AG09319 (cell line): ENCODE measurements around the gene TNFRSF14.

Experiments used
- DNase-seq: peaks from one replicate; pipeline ENCODE4 v3.0.0-alpha.2; 2010; ENCODE audit warnings: low read depth; ENCODE audit errors: extremely low read depth
- TF ChIP-seq, protein P1 (sequence below): IDR thresholded peaks from 2 replicates; pipeline ENCODE4 v1.5.1; 2011; ENCODE audit warnings: low read depth, mild to moderate bottlenecking, inconsistent platforms, low read length, moderate library complexity

TNFRSF14 gene

DNA sequence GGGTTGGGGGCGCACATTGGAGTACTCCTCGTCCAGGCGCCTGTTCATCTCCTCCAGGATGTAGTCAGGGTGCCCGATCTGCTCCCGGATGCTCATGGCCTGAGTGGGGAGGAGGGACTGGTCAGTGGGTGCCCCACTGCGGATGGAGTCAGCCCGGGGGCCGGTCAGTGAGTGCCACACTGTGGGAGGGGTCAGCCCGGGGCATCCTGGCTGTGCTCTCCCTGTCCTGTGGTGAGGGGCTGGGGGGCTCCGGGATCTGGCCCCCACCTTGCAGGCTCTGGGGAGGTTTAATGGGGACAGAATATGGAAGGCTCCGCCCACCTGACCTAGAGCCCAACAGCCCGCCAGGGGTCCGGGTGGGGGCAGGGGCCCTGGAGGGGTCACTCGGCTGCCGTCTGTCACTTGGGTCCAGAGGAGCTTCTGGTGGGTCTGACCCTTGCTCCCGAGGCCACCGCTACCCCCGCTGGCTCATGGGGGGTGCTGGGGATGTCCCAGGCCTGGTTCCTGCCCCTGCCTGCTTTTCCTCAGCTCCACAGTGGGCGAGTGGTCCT lies 39.2 kb downstream of the TNFRSF14 start:
- TF ChIP-seq, protein P1, sequence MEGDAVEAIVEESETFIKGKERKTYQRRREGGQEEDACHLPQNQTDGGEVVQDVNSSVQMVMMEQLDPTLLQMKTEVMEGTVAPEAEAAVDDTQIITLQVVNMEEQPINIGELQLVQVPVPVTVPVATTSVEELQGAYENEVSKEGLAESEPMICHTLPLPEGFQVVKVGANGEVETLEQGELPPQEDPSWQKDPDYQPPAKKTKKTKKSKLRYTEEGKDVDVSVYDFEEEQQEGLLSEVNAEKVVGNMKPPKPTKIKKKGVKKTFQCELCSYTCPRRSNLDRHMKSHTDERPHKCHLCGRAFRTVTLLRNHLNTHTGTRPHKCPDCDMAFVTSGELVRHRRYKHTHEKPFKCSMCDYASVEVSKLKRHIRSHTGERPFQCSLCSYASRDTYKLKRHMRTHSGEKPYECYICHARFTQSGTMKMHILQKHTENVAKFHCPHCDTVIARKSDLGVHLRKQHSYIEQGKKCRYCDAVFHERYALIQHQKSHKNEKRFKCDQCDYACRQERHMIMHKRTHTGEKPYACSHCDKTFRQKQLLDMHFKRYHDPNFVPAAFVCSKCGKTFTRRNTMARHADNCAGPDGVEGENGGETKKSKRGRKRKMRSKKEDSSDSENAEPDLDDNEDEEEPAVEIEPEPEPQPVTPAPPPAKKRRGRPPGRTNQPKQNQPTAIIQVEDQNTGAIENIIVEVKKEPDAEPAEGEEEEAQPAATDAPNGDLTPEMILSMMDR: no peak
- DNase-seq: no peak

DNA sequence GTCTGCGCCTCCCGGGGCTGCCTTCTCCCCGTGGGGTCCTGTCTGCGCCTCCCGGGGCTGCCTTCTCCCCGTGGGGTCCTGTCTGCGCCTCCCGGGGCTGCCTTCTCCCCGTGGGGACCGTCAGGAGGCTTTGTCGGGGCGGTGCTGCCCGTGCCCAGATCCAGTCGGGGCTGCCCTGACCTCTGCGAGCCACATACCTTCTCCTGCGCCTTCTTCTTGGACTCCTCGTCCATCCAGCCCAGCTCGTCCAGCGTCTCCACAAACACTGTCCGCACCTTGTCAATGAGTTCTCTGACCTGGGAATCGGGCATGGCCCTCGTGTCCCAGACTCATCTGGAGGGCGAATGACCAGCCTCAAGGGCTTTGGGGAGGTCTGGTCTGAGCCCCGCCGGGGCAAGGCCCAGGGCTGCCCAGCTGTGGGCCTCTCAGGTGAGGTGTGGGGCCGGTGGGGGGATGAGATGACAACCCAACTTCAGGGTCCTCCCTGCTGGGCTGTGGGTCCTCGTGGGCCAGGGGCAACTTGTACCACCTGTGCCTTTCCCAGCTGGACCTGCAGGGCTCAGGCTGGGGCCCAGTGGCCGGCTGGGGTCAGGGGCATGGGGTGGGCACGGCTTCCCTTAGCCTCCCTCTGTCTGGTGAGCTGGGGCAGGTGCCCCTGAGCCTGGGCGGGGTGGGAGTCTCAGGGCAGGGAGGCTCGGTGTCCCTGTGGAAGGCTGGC lies 39.8 kb downstream of the TNFRSF14 start:
- DNase-seq: no peak
- TF ChIP-seq, protein P1: no peak

DNA sequence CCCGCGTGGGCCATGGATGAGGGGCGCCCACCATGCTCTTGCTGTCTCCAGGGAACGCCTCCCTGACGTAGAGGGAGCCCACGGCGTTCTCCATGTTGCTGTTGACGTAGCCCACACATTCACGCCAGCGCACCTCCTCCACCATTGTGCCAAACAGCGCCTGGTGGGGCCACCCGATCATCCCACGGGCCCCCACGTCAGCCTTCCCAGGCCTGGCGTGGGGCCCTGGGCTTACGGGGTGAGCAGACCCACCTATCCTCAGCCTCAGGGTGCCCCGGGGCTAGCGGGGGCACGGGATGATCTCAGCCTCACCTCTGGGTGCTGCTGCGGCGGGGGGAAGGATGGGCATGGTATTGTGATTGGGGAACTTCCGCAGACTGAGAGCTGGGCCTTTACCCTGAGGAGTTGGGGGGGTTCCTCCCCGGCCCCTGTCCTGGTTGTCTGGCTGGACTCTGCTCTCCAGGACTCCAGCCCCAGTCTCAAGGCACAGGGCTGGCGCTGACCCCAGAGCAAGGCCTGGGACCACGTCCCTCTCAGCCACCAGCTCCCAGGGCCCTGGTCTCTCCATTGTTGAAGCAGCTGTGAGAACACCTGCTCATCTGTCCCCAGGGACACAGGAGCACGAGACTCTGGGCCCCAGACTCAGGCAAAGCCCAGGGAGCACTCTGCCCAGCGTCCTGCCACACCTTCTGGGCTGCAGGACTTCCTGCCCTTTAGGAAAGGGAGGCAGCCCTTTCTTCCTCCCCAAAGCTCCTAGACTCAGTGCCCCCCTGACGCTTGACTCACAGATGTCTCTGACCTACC lies 40.6 kb downstream of the TNFRSF14 start:
- TF ChIP-seq, protein P1: no peak
- DNase-seq: no peak

DNA sequence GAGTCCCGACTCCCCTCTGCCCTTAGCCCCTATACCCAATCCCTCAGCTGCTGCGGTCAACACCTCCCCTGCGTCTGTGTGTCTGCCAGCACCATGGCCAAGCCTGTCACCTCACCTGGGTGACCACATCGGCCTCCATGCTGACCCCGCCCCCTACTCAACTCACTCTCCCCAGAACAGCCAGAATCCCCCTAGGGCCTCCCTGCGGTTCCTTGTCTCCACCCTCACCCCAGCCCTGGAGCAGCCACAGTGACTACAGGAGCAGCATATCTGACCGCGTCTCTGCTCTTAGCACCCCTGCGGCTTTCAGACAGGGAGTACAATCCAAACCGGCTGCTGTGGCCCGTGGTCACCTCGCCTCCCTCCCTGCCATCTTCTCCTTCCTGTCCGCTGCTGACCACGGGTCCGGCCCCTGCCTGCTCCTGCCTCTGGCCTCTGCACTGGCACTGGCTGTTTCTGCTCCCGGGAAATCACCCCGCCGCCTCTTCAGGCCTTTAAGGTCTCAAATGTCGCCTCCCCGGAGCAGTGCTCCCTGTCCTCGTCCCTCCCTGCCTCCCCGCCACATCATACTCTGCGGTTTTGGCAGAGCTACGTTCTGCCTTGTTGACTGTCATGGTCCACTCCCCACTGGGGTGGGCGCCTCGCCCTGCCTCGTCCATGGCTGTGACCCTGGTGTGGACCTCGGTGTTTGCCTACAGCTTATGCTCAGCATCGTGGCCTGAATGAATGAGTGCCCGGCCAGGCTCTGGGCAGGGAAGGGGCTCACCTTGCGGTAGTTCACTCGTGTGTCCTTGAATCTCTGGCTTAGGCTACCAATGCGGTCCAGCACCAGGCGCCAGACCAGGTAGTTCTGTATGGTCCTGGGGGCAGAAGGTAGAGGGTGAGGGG lies 41.5 kb downstream of the TNFRSF14 start:
- TF ChIP-seq, protein P1: no peak
- DNase-seq: no peak

DNA sequence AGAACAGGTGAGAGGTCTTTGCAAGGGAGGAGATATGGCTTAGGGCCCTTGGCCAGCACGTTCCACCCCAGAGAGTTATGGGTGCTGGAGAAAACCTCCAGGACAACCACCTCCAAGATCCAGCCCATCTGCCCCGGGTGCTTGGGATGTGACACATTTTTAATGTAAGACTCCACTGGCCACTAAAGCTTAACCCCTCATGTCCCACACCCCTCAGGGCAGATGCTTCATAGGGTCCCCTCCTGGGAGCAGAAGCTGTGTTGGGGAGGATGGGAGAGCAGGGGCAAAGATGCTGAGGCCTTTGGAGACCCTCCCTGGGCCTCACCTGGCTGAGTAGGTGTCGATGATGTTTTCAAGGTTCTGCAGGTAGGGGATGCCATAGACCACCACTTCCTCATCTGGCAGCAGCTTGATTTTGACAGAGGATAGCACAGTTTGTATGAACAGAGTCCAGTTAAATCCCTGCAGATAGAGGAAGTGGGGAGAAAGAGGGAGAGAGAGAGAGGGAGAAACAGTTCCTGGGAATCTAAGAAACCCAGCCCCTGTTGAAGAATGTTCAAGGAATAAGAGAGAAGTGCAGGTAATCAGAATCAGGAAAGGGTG lies 42.3 kb downstream of the TNFRSF14 start:
- TF ChIP-seq, protein P1: no peak
- no peak for DNase-seq

DNA sequence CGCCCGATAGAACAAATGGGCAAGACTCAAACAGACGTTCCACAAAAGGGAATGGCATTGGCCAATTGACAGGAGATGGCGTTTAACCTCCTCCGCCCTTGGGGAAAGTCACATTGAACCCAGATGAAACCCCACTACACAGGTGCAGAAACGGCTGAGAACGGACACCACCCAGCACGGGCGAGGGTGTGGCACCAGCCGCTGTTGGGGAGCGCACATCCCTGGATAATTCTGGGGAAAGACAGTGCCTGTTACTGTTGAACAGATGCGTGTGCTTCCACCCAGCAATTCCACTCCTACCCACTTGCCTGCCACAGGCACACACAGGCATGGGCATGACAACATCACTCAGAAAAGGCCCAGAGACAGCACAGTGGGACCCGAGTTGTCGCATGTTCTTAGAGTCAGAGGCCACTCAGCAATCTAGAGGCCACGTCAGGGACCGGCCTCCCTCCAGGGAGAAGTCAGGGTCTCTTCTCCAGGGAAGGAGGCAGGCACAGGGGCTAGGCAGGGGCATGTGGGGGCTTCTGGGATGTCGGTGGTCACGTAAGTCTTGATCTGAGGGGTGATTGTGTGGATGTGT lies 45.6 kb downstream of the TNFRSF14 start:
- TF ChIP-seq, protein P1: no peak
- DNase-seq: no peak
